ENCODE results near the gene BCKDK. TPM values are rescaled to one million over a fixed set of nuclear protein-coding genes. Genes with fewer than 3 reads are reported as not detected.

The BCKDK gene
- total and polyA plus RNA-seq, 2 of the 13 experiments (the other 11 are each of a cell fraction or from before 2014, with no cell fraction given): 24.9 to 42.6 TPM

DNA sequence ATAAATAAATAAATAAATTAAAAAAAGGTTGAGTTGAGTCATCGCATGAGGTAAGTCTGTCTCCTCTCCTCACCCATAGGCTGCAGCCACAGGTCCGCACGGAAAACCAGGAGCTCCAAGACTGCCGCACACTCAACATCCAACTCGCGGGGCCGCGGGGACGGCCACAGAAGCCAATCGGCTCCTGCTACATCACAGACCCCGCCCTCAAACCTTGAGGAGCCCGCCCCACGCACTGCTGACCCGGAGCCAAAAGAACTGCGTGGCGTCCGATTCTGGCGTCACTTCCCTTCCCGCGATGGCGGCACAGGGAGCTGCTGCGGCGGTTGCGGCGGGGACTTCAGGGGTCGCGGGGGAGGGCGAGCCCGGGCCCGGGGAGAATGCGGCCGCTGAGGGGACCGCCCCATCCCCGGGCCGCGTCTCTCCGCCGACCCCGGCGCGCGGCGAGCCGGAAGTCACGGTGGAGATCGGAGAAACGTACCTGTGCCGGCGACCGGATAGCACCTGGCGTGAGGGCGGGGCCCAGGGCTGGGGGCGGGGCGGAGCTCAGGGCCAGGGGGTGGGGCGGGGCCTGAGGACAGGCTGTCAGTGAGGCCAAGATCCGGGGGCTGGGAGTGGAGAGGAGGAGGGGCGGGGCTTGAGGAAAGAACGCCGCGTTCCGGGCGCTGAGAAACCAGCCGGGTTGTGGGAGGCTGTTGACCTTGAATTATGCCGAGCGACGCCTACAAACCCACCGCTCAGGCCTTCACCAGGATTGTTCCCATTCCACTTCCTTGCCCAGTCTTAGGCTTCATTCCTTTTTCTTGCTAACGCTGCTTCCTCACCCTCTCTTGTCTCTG lies 9.4 kb downstream of the BCKDK start, which contains the start of gene KAT8 (continued):
- TF ChIP-seq ZNF335 (CRISPR knock-in tag; IDR thresholded peaks at IDR 0.05): no peak; the same call in 1 of the 2 replicates
- TF ChIP-seq KAT7 (CRISPR knock-in tag; IDR thresholded peaks at IDR 0.05; ENCODE audit: borderline replicate concordance): peak; percentile 87; the same call in 1 of the 2 replicates
- TF ChIP-seq NKX3-1 (CRISPR knock-in tag; IDR thresholded peaks at IDR 0.05): no peak
- TF ChIP-seq, protein P1, sequence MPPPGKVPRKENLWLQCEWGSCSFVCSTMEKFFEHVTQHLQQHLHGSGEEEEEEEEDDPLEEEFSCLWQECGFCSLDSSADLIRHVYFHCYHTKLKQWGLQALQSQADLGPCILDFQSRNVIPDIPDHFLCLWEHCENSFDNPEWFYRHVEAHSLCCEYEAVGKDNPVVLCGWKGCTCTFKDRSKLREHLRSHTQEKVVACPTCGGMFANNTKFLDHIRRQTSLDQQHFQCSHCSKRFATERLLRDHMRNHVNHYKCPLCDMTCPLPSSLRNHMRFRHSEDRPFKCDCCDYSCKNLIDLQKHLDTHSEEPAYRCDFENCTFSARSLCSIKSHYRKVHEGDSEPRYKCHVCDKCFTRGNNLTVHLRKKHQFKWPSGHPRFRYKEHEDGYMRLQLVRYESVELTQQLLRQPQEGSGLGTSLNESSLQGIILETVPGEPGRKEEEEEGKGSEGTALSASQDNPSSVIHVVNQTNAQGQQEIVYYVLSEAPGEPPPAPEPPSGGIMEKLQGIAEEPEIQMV (CRISPR knock-in tag; IDR thresholded peaks at IDR 0.05; ENCODE audit: low read depth): peak; percentile 91; the same call in 1 of the 2 replicates
- TF ChIP-seq, protein P2, sequence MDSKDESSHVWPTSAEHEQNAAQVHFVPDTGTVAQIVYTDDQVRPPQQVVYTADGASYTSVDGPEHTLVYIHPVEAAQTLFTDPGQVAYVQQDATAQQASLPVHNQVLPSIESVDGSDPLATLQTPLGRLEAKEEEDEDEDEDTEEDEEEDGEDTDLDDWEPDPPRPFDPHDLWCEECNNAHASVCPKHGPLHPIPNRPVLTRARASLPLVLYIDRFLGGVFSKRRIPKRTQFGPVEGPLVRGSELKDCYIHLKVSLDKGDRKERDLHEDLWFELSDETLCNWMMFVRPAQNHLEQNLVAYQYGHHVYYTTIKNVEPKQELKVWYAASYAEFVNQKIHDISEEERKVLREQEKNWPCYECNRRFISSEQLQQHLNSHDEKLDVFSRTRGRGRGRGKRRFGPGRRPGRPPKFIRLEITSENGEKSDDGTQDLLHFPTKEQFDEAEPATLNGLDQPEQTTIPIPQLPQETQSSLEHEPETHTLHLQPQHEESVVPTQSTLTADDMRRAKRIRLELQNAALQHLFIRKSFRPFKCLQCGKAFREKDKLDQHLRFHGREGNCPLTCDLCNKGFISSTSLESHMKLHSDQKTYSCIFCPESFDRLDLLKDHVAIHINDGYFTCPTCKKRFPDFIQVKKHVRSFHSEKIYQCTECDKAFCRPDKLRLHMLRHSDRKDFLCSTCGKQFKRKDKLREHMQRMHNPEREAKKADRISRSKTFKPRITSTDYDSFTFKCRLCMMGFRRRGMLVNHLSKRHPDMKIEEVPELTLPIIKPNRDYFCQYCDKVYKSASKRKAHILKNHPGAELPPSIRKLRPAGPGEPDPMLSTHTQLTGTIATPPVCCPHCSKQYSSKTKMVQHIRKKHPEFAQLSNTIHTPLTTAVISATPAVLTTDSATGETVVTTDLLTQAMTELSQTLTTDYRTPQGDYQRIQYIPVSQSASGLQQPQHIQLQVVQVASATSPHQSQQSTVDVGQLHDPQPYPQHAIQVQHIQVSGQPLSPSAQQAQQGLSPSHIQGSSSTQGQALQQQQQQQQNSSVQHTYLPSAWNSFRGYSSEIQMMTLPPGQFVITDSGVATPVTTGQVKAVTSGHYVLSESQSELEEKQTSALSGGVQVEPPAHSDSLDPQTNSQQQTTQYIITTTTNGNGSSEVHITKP (CRISPR knock-in tag; IDR thresholded peaks at IDR 0.05; ENCODE audit: low read depth): 0 out of 2 replicates have a peak, but pooled peaks have one; percentile 54
- TF ChIP-seq CBX2 (IDR thresholded peaks at IDR 0.05; ENCODE audit: low read depth, low read length): no peak
- no peak for TF ChIP-seq CBX2 (CRISPR knock-in tag; IDR thresholded peaks at IDR 0.05; ENCODE audit: low read depth)
- no peak for TF ChIP-seq DNMT1 (CRISPR knock-in tag; IDR thresholded peaks at IDR 0.05)
- peak; percentile 65 for TF ChIP-seq DMAP1 (CRISPR knock-in tag; IDR thresholded peaks at IDR 0.05)
- TF ChIP-seq, protein P3, sequence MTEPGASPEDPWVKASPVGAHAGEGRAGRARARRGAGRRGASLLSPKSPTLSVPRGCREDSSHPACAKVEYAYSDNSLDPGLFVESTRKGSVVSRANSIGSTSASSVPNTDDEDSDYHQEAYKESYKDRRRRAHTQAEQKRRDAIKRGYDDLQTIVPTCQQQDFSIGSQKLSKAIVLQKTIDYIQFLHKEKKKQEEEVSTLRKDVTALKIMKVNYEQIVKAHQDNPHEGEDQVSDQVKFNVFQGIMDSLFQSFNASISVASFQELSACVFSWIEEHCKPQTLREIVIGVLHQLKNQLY (CRISPR knock-in tag; IDR thresholded peaks at IDR 0.05): peak; percentile 55; the same call in 1 of the 2 replicates
- TF ChIP-seq, protein P4, sequence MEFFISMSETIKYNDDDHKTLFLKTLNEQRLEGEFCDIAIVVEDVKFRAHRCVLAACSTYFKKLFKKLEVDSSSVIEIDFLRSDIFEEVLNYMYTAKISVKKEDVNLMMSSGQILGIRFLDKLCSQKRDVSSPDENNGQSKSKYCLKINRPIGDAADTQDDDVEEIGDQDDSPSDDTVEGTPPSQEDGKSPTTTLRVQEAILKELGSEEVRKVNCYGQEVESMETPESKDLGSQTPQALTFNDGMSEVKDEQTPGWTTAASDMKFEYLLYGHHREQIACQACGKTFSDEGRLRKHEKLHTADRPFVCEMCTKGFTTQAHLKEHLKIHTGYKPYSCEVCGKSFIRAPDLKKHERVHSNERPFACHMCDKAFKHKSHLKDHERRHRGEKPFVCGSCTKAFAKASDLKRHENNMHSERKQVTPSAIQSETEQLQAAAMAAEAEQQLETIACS (CRISPR knock-in tag; IDR thresholded peaks at IDR 0.05): peak; percentile 40; the same call in 1 of the 2 replicates
- TF ChIP-seq, protein P5, sequence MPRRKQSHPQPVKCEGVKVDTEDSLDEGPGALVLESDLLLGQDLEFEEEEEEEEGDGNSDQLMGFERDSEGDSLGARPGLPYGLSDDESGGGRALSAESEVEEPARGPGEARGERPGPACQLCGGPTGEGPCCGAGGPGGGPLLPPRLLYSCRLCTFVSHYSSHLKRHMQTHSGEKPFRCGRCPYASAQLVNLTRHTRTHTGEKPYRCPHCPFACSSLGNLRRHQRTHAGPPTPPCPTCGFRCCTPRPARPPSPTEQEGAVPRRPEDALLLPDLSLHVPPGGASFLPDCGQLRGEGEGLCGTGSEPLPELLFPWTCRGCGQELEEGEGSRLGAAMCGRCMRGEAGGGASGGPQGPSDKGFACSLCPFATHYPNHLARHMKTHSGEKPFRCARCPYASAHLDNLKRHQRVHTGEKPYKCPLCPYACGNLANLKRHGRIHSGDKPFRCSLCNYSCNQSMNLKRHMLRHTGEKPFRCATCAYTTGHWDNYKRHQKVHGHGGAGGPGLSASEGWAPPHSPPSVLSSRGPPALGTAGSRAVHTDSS (CRISPR knock-in tag; conservative IDR thresholded peaks at IDR 0.05): 0 out of 2 replicates have a peak, but pooled peaks have one; percentile 52
- no peak; the same call in 1 of the 2 replicates for TF ChIP-seq ZNF776 (CRISPR knock-in tag; IDR thresholded peaks at IDR 0.05)
- no peak for TF ChIP-seq KLF9 (CRISPR knock-in tag; IDR thresholded peaks at IDR 0.05; ENCODE audit: low read depth)
- TF ChIP-seq, protein P6, sequence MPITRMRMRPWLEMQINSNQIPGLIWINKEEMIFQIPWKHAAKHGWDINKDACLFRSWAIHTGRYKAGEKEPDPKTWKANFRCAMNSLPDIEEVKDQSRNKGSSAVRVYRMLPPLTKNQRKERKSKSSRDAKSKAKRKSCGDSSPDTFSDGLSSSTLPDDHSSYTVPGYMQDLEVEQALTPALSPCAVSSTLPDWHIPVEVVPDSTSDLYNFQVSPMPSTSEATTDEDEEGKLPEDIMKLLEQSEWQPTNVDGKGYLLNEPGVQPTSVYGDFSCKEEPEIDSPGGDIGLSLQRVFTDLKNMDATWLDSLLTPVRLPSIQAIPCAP (CRISPR knock-in tag; IDR thresholded peaks at IDR 0.05; ENCODE audit: low read depth): no peak
- TF ChIP-seq TCF7 (IDR thresholded peaks at IDR 0.05; ENCODE audit: low read depth): no peak
- peak; percentile 61; the same call in 1 of the 2 replicates for TF ChIP-seq HDAC2 (CRISPR knock-in tag; IDR thresholded peaks at IDR 0.05)
- TF ChIP-seq, protein P7, sequence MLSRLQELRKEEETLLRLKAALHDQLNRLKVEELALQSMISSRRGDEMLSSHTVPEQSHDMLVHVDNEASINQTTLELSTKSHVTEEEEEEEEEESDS (CRISPR knock-in tag; IDR thresholded peaks at IDR 0.05; ENCODE audit: borderline replicate concordance): 0 out of 2 replicates have a peak, but pooled peaks have one; percentile 83
